Hepatocyte (in vitro differentiated cells): ENCODE measurements around the gene NUDT7.

Experiments
- CTCF ChIP-seq: fragments of 200-600 bp; sonication (generic); IDR thresholded peaks from 2 replicates; pipeline ENCODE4 v1.5.1; 2016; ENCODE audit warnings: antibody characterized with exemption, mild to moderate bottlenecking; ENCODE audit not compliant: poor library complexity
- EZH2 ChIP-seq: fragments of 200-600 bp; sonication (generic); IDR thresholded peaks from 2 replicates; pipeline ENCODE4 v1.6.1; 2016; ENCODE audit warnings: antibody characterized with exemption, mild to moderate bottlenecking, borderline replicate concordance
- EZH2phosphoT487 ChIP-seq: fragments of 200-600 bp; sonication (generic); IDR thresholded peaks from one replicate; pipeline ENCODE4 v1.6.1; 2018; ENCODE audit warnings: antibody characterized with exemption, mild to moderate bottlenecking, low read depth, moderate library complexity; ENCODE audit not compliant: unreplicated experiment, severe bottlenecking

GRCh38 chr16:77744141-77744540, 21.8 kb downstream of the NUDT7 start:
- no peak for TF ChIP-seq CTCF
- TF ChIP-seq EZH2, result no peak
- no peak for TF ChIP-seq EZH2phosphoT487
